Measurements from ENCODE around the gene TRPV5. TPM values are rescaled to one million over a fixed set of nuclear protein-coding genes. Genes with fewer than 3 reads are reported as not detected.

The TRPV5 gene
- total RNA-seq, 2 experiments from 2014 or later = 0.06 TPM; not detected in 1

- no TSS peak for BruUV-seq (replicated peaks)
- H3K9me3 ChIP-seq (ENCODE audit: low read length) = peaks cover 12% of the 10 kb centered on the region; the same call in 1 of the 2 replicates
- intact Hi-C loops (cut with micrococcal nuclease; ENCODE audit: unreplicated experiment) = no loop called here
- no peaks in the 10 kb centered on the region for H3K4me1 ChIP-seq (ENCODE audit: insufficient read depth, low read length, poor library complexity, severe bottlenecking)
- no peaks in the 10 kb centered on the region for H4K20me1 ChIP-seq (ENCODE audit: insufficient read depth, low read length)
- no peaks in the 10 kb centered on the region for H3K9me2 ChIP-seq (ENCODE audit: insufficient read depth, low read length)
- no peak for TF ChIP-seq CTCF (conservative IDR thresholded peaks at IDR 0.05; ENCODE audit: low read length)
- no peak for TF ChIP-seq EZH2phosphoT487 (IDR thresholded peaks at IDR 0.05; ENCODE audit: borderline replicate concordance, low read depth, low read length)
- no peaks in the 10 kb centered on the region for H3K79me2 ChIP-seq (ENCODE audit: insufficient read depth, low read depth, low read length)
- no peaks in the 10 kb centered on the region for H3K36me3 ChIP-seq (ENCODE audit: insufficient read depth, low read length)
- CTCF ChIA-PET (ENCODE audit: unreplicated experiment) = no interaction called here
- POLR2A ChIA-PET = interaction anchor here (0.7 kb wide), 1 partner anchor 193 kb away, joined by 3 read pairs; no protein-coding TSS in a partner anchor
- no peak overlapping the region for H3K27ac ChIP-seq (ENCODE audit: low read depth, low read length, poor library complexity, severe bottlenecking)
- no peak overlapping the region for H3K4me3 ChIP-seq (ENCODE audit: low read depth, low read length, poor library complexity, severe bottlenecking)
- DNase-seq (ENCODE audit: low spot score) = no peak
- no peak overlapping the region for H3K4me2 ChIP-seq (ENCODE audit: low read length)
- H2AFZ ChIP-seq (ENCODE audit: low read length) = no peak overlapping the region
Measured at GRCh38 chr7:142904128-142904527, 29.4 kb downstream of the TRPV5 start.

- TF ChIP-seq CTCF (conservative IDR thresholded peaks at IDR 0.05; ENCODE audit: low read length) (no peak), EZH2phosphoT487 (IDR thresholded peaks at IDR 0.05; ENCODE audit: borderline replicate concordance, low read depth, low read length) (no peak)
- POLR2A ChIA-PET = no interaction called here
- DNase-seq (ENCODE audit: low spot score) = no peak
- Histone ChIP-seq H3K4me1 (ENCODE audit: insufficient read depth, low read length, poor library complexity, severe bottlenecking) (no peaks in the 10 kb centered on the region), H3K27ac (ENCODE audit: low read depth, low read length, poor library complexity, severe bottlenecking) (no peak overlapping the region), H2AFZ (ENCODE audit: low read length) (no peak overlapping the region), H4K20me1 (ENCODE audit: insufficient read depth, low read length) (no peaks in the 10 kb centered on the region), H3K36me3 (ENCODE audit: insufficient read depth, low read length) (no peaks in the 10 kb centered on the region), H3K4me3 (ENCODE audit: low read depth, low read length, poor library complexity, severe bottlenecking) (no peak overlapping the region), H3K79me2 (ENCODE audit: insufficient read depth, low read depth, low read length) (no peaks in the 10 kb centered on the region), H3K4me2 (ENCODE audit: low read length) (no peak overlapping the region), H3K9me3 (ENCODE audit: low read length) (peaks cover 12% of the 10 kb centered on the region; the same call in 1 of the 2 replicates), H3K9me2 (ENCODE audit: insufficient read depth, low read length) (no peaks in the 10 kb centered on the region)
- no TSS peak for BruUV-seq (replicated peaks)
- intact Hi-C loops (cut with micrococcal nuclease; ENCODE audit: unreplicated experiment) = no loop called here
- CTCF ChIA-PET (ENCODE audit: unreplicated experiment) = interaction anchor here (1.1 kb wide), 1 partner anchor 21 kb away, joined by 3 read pairs; no protein-coding TSS in a partner anchor
Measured at GRCh38 chr7:142901426-142902259, 31.9 kb downstream of the TRPV5 start.

- Histone ChIP-seq H3K27ac (ENCODE audit: low read depth, low read length, poor library complexity, severe bottlenecking) (no peak overlapping the region), H3K9me3 (ENCODE audit: low read length) (peaks cover 11% of the 10 kb centered on the region; the same call in 1 of the 2 replicates), H3K9me2 (ENCODE audit: insufficient read depth, low read length) (no peaks in the 10 kb centered on the region), H4K20me1 (ENCODE audit: insufficient read depth, low read length) (no peaks in the 10 kb centered on the region), H3K4me2 (ENCODE audit: low read length) (no peak overlapping the region), H3K36me3 (ENCODE audit: insufficient read depth, low read length) (no peaks in the 10 kb centered on the region), H3K4me3 (ENCODE audit: low read depth, low read length, poor library complexity, severe bottlenecking) (no peak overlapping the region), H3K79me2 (ENCODE audit: insufficient read depth, low read depth, low read length) (no peaks in the 10 kb centered on the region), H2AFZ (ENCODE audit: low read length) (no peak overlapping the region), H3K4me1 (ENCODE audit: insufficient read depth, low read length, poor library complexity, severe bottlenecking) (no peaks in the 10 kb centered on the region)
- DNase-seq (ENCODE audit: low spot score) = no peak
- ChIA-PET CTCF (ENCODE audit: unreplicated experiment) (no interaction called here), POLR2A (interaction anchor here (0.6 to 0.7 kb wide), 2 partner anchors 20 to 73 kb away, joined by 3 to 4 read pairs; no protein-coding TSS in a partner anchor)
- BruUV-seq (replicated peaks) = no TSS peak
- TF ChIP-seq CTCF (conservative IDR thresholded peaks at IDR 0.05; ENCODE audit: low read length) = no peak
- intact Hi-C loops (cut with micrococcal nuclease; ENCODE audit: unreplicated experiment) = no loop called here
Measured at GRCh38 chr7:142899661-142900060, 33.9 kb downstream of the TRPV5 start.

All from OCI-LY7 (cell line).